Measurements from ENCODE around the gene KITLG.
"Not testable (repeated sequence)": the region's sequence is repeated elsewhere in the genome, so short reads cannot be mapped to it uniquely, and the experiment has no call there.

The KITLG gene

DNA sequence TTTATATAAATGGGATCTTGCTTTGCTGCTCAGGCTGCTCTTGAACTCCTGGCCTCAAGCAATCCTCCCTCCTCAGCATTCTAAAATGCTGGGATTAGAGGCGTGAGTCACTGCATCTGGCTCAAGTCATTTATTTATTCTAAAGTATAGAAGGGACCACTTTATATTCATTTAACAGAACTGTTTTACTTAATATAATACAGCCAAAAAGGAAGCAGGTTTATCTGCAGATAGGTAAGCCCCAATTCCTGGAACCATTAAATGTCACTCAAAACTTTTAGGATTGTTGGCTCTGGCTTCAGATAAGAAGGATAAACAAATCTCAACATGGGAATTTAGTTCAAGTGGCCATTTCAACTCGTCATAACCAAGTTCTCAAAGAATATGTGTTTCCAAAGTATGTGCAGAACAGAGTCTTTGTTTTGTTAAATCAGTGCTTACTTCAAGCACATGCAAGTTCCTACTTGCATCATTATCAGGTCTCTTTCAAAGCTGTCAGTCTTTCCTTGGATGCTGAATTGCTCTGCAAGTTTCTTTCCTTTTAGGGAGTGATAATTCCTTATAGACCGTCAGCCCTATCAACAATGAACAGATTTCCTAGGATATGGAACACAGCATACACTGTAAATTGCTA, 60.4 kb downstream of the KITLG start:
- Histone ChIP-seq H3K27me3 (no peaks in the 10 kb centered on the region), H3K9me3 (no peaks in the 10 kb centered on the region), H3K27ac (no peak overlapping the region), H3K36me3 (no peaks in the 10 kb centered on the region), H4K20me1 (no peaks in the 10 kb centered on the region), H3K9ac (no peak overlapping the region), H3K4me3 (no peak overlapping the region), H3K4me1 (no peaks in the 10 kb centered on the region), H3K4me2 (no peak overlapping the region)
- no peak for TF ChIP-seq Cebpa-rat (IDR thresholded peaks at IDR 0.05)

GRCh38 chr12:88518863-88519403, 61.3 kb downstream of the KITLG start:
- no peaks in the 10 kb centered on the region for H3K9me3 ChIP-seq
- H3K27me3 ChIP-seq: no peaks in the 10 kb centered on the region
- no peak overlapping the region for H3K27ac ChIP-seq
- H3K36me3 ChIP-seq: no peaks in the 10 kb centered on the region
- no peak for TF ChIP-seq Cebpa-rat (IDR thresholded peaks at IDR 0.05)
- H3K9ac ChIP-seq: no peak overlapping the region
- no peaks in the 10 kb centered on the region for H3K4me1 ChIP-seq
- no peak overlapping the region for H3K4me2 ChIP-seq
- no peaks in the 10 kb centered on the region for H4K20me1 ChIP-seq
- H3K4me3 ChIP-seq: no peak overlapping the region

DNA sequence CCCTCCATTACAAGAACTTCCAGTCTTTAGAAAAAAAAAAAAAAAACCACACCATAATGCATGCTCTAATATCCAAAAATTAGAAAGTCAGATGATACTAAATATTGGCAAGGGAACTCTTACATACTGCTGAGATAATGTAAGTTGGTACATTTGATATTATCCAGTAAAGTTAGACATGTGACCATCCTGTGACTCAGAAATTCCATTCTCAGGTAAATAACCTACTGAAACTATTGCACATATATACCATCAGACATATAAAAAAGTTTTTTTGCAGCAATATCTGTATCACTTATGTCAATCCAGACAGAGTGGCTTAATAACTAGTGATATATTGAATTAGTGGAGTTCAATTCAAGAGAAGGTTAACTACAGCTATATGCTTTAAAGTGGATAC, 63.5 kb downstream of the KITLG start:
- Histone ChIP-seq H4K20me1 (no peaks in the 10 kb centered on the region), H3K36me3 (no peaks in the 10 kb centered on the region), H3K9me3 (no peaks in the 10 kb centered on the region), H3K4me1 (no peaks in the 10 kb centered on the region), H3K9ac (no peak overlapping the region), H3K4me3 (no peak overlapping the region), H3K27ac (no peak overlapping the region), H3K4me2 (no peak overlapping the region), H3K27me3 (no peaks in the 10 kb centered on the region)
- TF ChIP-seq Cebpa-rat (IDR thresholded peaks at IDR 0.05): no peak

- H3K27ac ChIP-seq: no peak overlapping the region
- H3K4me1 ChIP-seq: no peaks in the 10 kb centered on the region
- no peak overlapping the region for H3K9ac ChIP-seq
- no peaks in the 10 kb centered on the region for H4K20me1 ChIP-seq
- H3K4me2 ChIP-seq: no peak overlapping the region
- no peak for TF ChIP-seq Cebpa-rat (IDR thresholded peaks at IDR 0.05)
- H3K27me3 ChIP-seq: no peaks in the 10 kb centered on the region
- H3K36me3 ChIP-seq: no peaks in the 10 kb centered on the region
- no peaks in the 10 kb centered on the region for H3K9me3 ChIP-seq
- no peak overlapping the region for H3K4me3 ChIP-seq
These were observed 69.4 kb downstream of the KITLG start for GRCh38 chr12:88510843-88511242.

DNA sequence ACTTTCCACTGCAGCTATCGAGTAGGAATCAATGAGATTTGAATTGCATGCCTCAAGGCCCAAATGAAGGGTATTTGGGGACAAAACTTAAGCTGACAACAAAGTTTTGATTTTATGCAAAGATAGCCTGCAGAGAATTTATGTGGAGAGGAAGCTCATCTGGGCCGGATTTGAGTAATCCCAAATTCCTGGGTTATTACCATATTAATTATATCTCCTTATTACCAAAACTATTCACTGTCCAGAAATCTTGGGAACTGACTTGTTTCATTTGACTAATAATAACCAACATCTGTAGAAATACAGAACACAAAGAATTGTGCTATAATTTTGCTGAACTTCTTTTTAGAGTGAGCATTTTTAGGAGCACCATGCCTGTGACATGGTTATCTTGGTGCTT, 70.4 kb downstream of the KITLG start:
- TF ChIP-seq Cebpa-rat (IDR thresholded peaks at IDR 0.05): no peak
- H3K27ac ChIP-seq: no peak overlapping the region
- H3K4me2 ChIP-seq: no peak overlapping the region

GRCh38 chr12:88509347-88509746, 70.9 kb downstream of the KITLG start:
- Histone ChIP-seq H3K9me3 (no peaks in the 10 kb centered on the region), H3K9ac (no peak overlapping the region), H3K36me3 (no peaks in the 10 kb centered on the region), H3K27me3 (no peaks in the 10 kb centered on the region), H3K4me3 (no peak overlapping the region), H3K4me2 (no peak overlapping the region), H3K4me1 (no peaks in the 10 kb centered on the region), H4K20me1 (no peaks in the 10 kb centered on the region), H3K27ac (no peak overlapping the region)
- TF ChIP-seq Cebpa-rat (IDR thresholded peaks at IDR 0.05): no peak

More for the DNA sequence above, 70.4 kb downstream of the KITLG start:
- Histone ChIP-seq H3K4me1 (no peaks in the 10 kb centered on the region), H4K20me1 (no peaks in the 10 kb centered on the region), H3K9me3 (no peaks in the 10 kb centered on the region), H3K27me3 (no peaks in the 10 kb centered on the region), H3K36me3 (no peaks in the 10 kb centered on the region), H3K9ac (no peak overlapping the region), H3K4me3 (no peak overlapping the region)

DNA sequence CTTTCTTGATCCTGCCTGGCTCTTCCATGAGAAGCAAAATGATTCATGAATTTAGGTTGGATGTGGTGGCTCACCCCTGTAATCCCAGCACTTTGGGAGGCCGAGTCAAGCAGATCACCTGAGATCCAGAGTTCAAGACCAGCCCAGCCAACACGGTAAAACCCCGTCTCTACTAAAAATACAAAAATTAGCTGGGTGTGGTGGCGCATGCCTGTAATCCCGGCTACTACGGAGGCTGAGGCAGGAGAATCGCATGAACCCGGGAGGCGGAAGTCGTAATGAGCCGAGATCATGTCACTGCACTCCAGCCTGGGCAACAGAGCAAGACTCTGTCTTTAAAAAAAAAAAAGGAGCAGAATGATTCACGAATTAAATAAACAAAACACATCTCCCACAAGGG, 72.4 kb downstream of the KITLG start:
- not testable (repeated sequence) for H3K9me3 ChIP-seq, H4K20me1 ChIP-seq, H3K4me2 ChIP-seq, H3K27me3 ChIP-seq, H3K4me1 ChIP-seq, H3K36me3 ChIP-seq, H3K9ac ChIP-seq, H3K4me3 ChIP-seq, H3K27ac ChIP-seq

DNA sequence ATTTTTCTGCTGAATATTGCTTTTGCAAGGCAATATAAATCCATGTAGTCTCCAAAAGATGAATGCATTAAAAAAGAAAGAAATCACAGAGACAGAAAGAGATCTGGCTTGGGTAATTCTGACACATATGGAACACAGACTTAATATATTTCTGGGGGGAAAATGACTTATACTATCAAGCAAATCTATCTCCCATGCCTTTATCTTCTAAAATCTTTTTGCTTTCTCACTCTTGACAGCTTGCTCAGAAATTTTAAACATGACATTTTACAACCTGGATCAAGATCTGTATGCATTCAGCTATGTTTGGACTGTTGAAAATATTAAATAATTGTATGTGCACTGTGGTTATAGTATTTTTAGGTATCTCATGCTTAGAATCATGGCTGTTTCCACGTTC, 73.0 kb downstream of the KITLG start:
- H3K4me3 ChIP-seq: no peak overlapping the region
- H3K9me3 ChIP-seq: no peaks in the 10 kb centered on the region
- no peaks in the 10 kb centered on the region for H3K27me3 ChIP-seq
- no peak overlapping the region for H3K27ac ChIP-seq
- H3K4me2 ChIP-seq: no peak overlapping the region
- no peaks in the 10 kb centered on the region for H3K36me3 ChIP-seq
- no peaks in the 10 kb centered on the region for H3K4me1 ChIP-seq
- no peak overlapping the region for H3K9ac ChIP-seq
- no peak for TF ChIP-seq Cebpa-rat (IDR thresholded peaks at IDR 0.05)
- H4K20me1 ChIP-seq: no peaks in the 10 kb centered on the region

DNA sequence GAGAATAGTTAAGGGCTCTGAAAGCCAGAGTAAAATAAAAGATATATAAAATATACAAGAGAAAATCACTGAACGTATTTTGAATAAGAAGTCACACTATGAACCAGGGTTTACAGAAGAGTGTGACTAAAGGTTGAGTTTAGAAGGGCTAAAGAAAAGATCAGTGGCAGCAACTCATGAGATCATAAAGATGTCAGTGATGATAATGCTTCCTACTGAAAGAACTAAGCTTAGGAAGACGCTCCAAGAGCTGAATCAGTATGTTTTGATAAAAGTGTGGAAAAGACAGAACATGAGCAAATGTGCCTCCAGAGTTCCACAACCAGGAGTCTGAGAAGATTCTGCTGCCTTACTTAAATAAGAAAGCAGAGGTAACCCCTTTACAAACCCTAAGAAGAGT, 74.6 kb downstream of the KITLG start:
- H3K4me1 ChIP-seq: no peaks in the 10 kb centered on the region
- TF ChIP-seq Cebpa-rat (IDR thresholded peaks at IDR 0.05): no peak
- no peak overlapping the region for H3K4me2 ChIP-seq
- no peaks in the 10 kb centered on the region for H3K9me3 ChIP-seq
- H3K27ac ChIP-seq: no peak overlapping the region
- H3K9ac ChIP-seq: no peak overlapping the region
- no peaks in the 10 kb centered on the region for H3K36me3 ChIP-seq
- H3K27me3 ChIP-seq: no peaks in the 10 kb centered on the region
- H4K20me1 ChIP-seq: no peaks in the 10 kb centered on the region
- H3K4me3 ChIP-seq: no peak overlapping the region

DNA sequence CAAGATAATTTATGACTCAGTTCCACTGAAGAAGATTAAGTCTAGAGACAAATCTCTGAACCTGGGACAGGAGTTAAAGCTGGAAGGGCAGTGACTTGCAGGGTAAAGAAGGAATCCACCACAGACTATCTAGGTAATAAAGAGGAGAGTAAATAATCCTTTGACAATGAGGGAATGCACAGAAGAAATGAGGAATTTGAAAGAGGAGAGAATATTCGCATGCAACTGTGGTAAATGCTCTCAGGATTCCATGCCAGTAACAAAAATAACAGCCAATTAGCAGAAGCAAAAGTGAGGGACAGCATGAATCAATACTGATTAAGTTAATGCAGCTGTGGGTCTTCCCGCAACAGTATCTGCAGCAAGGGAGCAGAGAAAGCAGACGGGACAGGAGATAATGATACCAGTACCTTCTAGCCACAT, 77.0 kb downstream of the KITLG start:
- no peak overlapping the region for H3K4me3 ChIP-seq
- H3K27ac ChIP-seq: no peak overlapping the region
- no peak overlapping the region for H3K9ac ChIP-seq
- H3K4me1 ChIP-seq: no peaks in the 10 kb centered on the region
- no peaks in the 10 kb centered on the region for H3K36me3 ChIP-seq
- no peak overlapping the region for H3K4me2 ChIP-seq
- no peaks in the 10 kb centered on the region for H3K27me3 ChIP-seq
- TF ChIP-seq Cebpa-rat (IDR thresholded peaks at IDR 0.05): no peak
- H4K20me1 ChIP-seq: no peaks in the 10 kb centered on the region
- no peaks in the 10 kb centered on the region for H3K9me3 ChIP-seq

Measured in BLaER1 (cell line).